Measurements from ENCODE around the gene DGCR8. TPM values are rescaled to one million over a fixed set of nuclear protein-coding genes. Genes with fewer than 3 reads are reported as not detected.
A peak's percentile ranks its signal among the peaks of the same experiment; 100 is the strongest.

DGCR8 gene
- total RNA-seq, result 10 to 100 TPM; 13.7 to 33.8 (median 18.7) TPM

- H3K9me3 ChIP-seq, result no peaks in the 10 kb centered on the region
- DNase-seq, result no peak
- no peaks in the 10 kb centered on the region for H3K27me3 ChIP-seq
- H3K27ac ChIP-seq, result peak within 1 kb of the TSS; percentile 88 to 99 (median 96)
- intact Hi-C loops (cut with DNase I), result no loop called here
- WGBS, 2 donors, result 0 to 1% methylated on average over 14 to 20 of the region's 100 CpGs
- peak in 2 of 6 experiments; percentile 5 to 56 for TF ChIP-seq CTCF (IDR thresholded peaks at IDR 0.05)
- TF ChIP-seq POLR2A (IDR thresholded peaks at IDR 0.05), result peak in 2 of 4 donors; percentile 26 to 45
- H3K4me3 ChIP-seq, result peak within 1 kb of the TSS; percentile 66 to 92 (median 78)
- H3K4me1 ChIP-seq, result peaks cover 28 to 51% (median 40%) of the 10 kb centered on the region in 3 donors
- H3K36me3 ChIP-seq, result no peaks in the 10 kb centered on the region
Observed at GRCh38 chr22:20079745-20080444, at the start of gene DGCR8. TSS of gene DGCR8 (plus strand) at chr22:20080241. CDS start at chr22:20085964, 5,723 bp downstream.

- no peak for DNase-seq
- no peaks in the 10 kb centered on the region for H3K27me3 ChIP-seq
Observed at GRCh38 chr22:20031732-20032406, 48.2 kb upstream of the DGCR8 start.

GRCh38 chr22:20032407-20032991 lies 47.5 kb upstream of the DGCR8 start:
- intact Hi-C loops (cut with DNase I), result no loop called here
- WGBS, 2 donors, result 100% methylated on average over 2 of the region's 7 CpGs; no CpG with 5 or more reads in 1 of the 2 donors
- no peaks in the 10 kb centered on the region for H3K9me3 ChIP-seq
- TF ChIP-seq CTCF (IDR thresholded peaks at IDR 0.05) (no peak), POLR2A (IDR thresholded peaks at IDR 0.05) (no peak)
- H3K4me3 ChIP-seq, result no peak overlapping the region
- H3K27me3 ChIP-seq, result no peaks in the 10 kb centered on the region
- DNase-seq, result no peak
- H3K36me3 ChIP-seq, result peaks cover 0 to 30% (median 1%) of the 10 kb centered on the region in 3 donors
- H3K4me1 ChIP-seq, result peaks cover 5 to 39% (median 10%) of the 10 kb centered on the region in 3 donors
- no peak overlapping the region for H3K27ac ChIP-seq

More at GRCh38 chr22:20031732-20032406, 48.2 kb upstream of the DGCR8 start:
- peaks cover 5 to 39% (median 10%) of the 10 kb centered on the region in 3 donors for H3K4me1 ChIP-seq
- WGBS, 2 donors, result 69 to 70% methylated on average over 2 to 6 of the region's 16 CpGs
- no peak overlapping the region for H3K27ac ChIP-seq
- no peak for TF ChIP-seq POLR2A (IDR thresholded peaks at IDR 0.05)
- no peak for TF ChIP-seq CTCF (IDR thresholded peaks at IDR 0.05)
- H3K4me3 ChIP-seq, result no peak overlapping the region
- intact Hi-C loops (cut with DNase I), result no loop called here
- no peaks in the 10 kb centered on the region for H3K9me3 ChIP-seq
- peaks cover 0 to 24% (median 0%) of the 10 kb centered on the region in 3 donors for H3K36me3 ChIP-seq

GRCh38 chr22:20033045-20033706 lies 46.9 kb upstream of the DGCR8 start:
- Histone ChIP-seq H3K27ac (no peak overlapping the region), H3K4me1 (peaks cover 5 to 38% (median 10%) of the 10 kb centered on the region in 3 donors), H3K9me3 (no peaks in the 10 kb centered on the region), H3K4me3 (no peak overlapping the region), H3K27me3 (no peaks in the 10 kb centered on the region), H3K36me3 (peaks cover 0 to 37% (median 4%) of the 10 kb centered on the region in 3 donors)
- TF ChIP-seq POLR2A (IDR thresholded peaks at IDR 0.05) (no peak), CTCF (IDR thresholded peaks at IDR 0.05) (no peak)
- no peak for DNase-seq
- 62 to 89% methylated on average over 7 to 9 of the region's 14 CpGs for WGBS, 2 donors
- intact Hi-C loops (cut with DNase I), result no loop called here

All from esophagus squamous epithelium (tissue), 5 donors.